Right renal pelvis (tissue), 4 donors: ENCODE data around the gene TMEM50B. TPM values are rescaled to one million over a fixed set of nuclear protein-coding genes. Genes with fewer than 3 reads are reported as not detected.
"Not testable (repeated sequence)": the region's sequence is repeated elsewhere in the genome, so short reads cannot be mapped to it uniquely, and the experiment has no call there.

ENCODE experiments used
- DNase-seq, 4 donors: peaks; one replicate each; pipeline ENCODE4 v3.0.0-alpha.2; 2013; ENCODE audit warnings: low read depth in 4 of 4, low spot score in 3 of 4, missing footprints in 1 of 4
- polyA plus RNA-seq, 4 donors: library from polyadenylated mRNA; unstranded; fragments of 120-200 nt; gene quantifications; one replicate each; pipeline ENCODE4 v1.2.1, GENCODE V29; 2013; ENCODE audit not compliant: insufficient read length in 4 of 4

Gene TMEM50B
- polyA plus RNA-seq, 4 donors = 54.8 to 70.9 (median 60.2) TPM

GRCh38 chr21:33433001-33433400 is 46.8 kb downstream of the TMEM50B start:
- DNase-seq = no peak

DNA sequence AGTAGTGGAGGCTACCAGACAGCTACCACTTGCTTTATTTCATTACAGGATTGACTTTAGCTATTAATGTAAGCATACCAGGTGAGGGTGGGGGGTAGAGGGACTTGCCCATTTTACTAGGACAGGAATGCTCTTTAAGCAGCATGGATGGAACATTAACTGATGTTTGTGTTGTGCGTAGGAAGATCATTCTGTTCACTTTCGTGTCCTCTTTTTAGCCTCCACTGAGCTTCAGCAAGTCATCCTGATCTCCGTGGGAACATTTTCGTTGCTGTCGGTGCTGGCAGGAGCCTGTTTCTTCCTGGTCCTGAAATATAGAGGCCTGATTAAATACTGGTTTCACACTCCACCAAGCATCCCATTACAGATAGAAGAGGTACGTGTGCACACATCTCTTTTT is 47.3 kb downstream of the TMEM50B start:
- no peak for DNase-seq

GRCh38 chr21:33430858-33431257 is 48.9 kb downstream of the TMEM50B start:
- no peak for DNase-seq

DNA sequence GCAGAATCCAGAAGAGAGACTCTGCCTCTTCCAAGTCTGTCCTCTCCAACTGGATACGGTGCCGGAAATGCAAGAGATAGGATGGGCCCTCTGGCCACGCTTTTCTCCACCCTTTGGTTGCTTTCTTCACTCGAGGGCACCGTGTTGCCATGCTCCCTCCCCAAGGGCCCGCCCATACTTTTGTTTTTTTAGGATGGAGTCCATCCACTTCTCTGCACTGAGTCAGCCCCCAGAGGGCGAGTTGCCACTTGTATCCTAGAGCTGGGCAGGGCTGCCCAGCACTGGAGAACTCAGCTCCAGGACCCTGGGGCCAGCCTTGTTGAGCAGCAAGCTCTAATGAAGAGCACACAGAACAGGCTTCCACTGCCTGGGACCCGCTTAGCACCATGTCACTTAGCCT is 51.1 kb downstream of the TMEM50B start:
- no peak for DNase-seq

GRCh38 chr21:33427051-33427450 is 52.7 kb downstream of the TMEM50B start:
- DNase-seq = no peak

GRCh38 chr21:33425825-33426224 is 53.9 kb downstream of the TMEM50B start:
- no peak for DNase-seq

DNA sequence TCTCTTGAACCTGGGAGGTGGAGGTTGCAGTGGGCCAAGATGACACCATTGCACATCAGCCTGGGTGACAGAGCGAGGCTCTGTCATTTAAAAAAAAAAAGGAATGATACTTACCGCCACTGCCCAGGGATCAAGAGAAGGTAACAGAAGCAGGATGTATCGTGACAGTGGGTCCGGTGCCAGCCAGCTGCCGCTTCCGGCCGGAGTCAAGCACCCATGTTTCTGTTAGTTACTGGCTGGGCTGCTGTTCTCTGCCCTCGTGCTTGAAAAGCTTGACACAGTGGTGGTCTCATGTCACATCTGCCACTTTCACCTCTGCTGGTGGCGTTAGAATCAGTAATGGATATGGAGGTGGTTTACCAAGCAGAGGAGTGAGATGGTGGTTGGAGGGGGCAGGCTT is 55.6 kb downstream of the TMEM50B start:
- DNase-seq = no peak

GRCh38 chr21:33421713-33422393 is 57.9 kb downstream of the TMEM50B start:
- no peak for DNase-seq

DNA sequence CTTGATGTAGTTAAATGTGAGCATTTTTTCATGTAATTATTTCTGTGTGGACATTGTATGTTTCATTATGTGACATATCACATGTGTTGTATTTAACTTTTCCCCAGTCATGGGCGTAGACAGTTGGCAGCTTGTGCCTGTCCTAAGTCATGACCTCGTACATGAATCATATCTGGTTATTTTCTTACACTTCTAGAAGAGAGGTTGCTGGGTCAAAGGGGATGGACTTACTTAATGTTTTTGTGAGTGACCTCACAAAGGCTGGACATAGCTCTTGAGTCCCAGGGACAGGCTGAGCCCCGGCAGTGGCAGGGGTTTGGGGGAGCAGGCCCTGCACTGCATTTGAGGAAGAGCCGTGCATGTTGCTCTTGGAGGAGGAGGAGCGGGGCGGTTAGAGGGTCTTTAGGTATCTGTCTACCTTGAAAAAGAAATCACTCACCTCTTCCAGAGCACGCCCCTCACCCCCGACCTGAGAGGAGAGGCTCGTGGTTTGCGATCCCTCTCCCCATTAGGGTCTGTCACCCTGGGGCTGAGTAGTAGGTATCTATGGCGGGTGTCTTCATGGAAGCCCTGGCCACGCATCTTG is 60.1 kb downstream of the TMEM50B start:
- DNase-seq = no peak

DNA sequence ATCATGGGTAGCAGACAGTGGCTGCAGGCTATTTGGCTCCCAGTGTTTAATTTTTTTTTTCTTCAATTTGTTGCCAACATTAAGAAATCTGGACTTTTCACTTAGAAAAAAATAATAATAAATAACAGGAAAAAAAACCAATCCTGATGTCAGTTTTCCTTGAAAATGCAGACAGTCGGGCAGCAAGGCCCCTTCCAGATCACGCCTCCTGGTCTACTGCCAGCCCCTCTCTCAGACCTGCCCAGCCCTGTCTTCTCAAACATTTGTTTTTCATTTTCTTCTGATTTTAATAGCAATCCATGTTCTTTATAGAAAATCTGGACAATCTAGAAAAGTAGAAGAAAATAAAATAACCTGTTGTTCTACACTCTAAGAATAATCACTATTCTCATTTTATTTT is 61.1 kb downstream of the TMEM50B start:
- DNase-seq = no peak

DNA sequence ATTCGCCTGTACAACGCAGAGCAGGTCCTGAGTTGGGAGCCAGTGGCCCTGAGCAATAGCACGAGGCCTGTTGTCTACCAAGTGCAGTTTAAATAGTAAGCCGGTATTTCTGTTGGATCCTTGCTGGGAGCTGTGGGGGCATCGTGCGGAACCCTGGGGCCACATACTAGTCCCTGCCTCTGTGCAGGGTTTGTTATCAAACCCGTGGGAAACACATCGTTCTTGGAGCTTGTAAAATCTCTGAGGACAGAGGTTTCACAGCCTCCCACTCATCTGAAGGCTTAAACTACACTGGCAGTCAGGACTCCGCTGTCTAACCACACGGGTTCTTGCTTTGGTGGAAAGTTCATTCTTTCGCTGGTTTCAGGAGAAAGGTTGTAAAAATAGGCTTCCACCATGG is 64.8 kb downstream of the TMEM50B start:
- DNase-seq = no peak

DNA sequence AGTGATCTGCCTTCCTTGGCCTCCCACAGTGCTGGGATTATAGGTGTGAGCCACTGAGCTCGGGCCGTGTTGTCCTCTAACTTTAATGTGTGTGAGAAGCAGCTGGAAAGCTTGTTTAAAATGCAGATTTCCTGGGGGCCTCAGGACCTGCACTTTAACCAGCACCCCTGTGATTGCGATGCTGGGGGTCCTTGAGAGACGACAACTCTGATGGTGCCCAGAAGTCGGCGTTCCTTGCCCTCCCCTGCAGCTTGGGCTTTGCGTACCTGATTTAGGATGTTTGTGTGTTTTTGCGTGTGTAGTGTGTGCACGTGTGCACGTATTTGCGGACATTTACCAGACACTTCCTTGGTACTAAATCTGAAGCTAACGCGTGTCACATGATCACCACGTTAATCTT is 65.7 kb downstream of the TMEM50B start:
- DNase-seq = no peak

DNA sequence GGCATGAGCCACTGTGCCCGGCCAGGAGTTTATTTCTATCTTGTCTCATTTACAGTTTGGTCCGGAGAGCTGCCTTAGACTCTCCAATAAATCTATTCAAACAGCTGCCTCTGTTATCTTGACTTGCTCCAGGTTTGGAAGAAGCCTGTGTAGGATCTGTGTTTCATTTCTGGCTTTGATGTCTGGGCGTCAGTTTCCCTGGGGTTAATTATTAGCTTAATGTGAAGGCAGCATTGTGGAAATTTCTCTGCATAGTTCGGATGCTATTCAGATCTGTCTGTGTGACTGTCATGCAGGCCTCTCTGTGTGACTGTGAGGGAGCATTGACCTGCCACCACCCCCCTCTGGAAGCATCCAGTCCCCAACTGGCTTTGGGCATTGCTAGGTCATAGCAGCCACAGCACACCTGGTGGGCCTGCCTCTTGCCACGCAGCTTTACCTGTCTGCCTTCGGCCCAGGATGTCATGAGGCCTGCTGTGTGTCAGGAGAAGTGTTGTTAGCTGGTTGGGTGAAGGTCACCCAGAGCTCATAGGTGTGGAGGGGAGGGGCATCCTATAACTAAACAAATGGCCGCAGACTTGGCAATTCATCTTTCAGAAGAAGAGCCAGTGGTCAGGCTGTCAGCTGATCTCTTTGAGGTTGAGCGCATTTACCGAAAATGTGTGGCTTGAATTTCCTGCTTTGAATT is 66.8 kb downstream of the TMEM50B start:
- DNase-seq = no peak

- not testable (repeated sequence) for DNase-seq
Observed at GRCh38 chr21:33412439-33412831, 67.3 kb downstream of the TMEM50B start.

- DNase-seq = no peak
Observed at GRCh38 chr21:33411949-33412430, 67.8 kb downstream of the TMEM50B start.

GRCh38 chr21:33406493-33406892 is 73.3 kb downstream of the TMEM50B start:
- DNase-seq = no peak

DNA sequence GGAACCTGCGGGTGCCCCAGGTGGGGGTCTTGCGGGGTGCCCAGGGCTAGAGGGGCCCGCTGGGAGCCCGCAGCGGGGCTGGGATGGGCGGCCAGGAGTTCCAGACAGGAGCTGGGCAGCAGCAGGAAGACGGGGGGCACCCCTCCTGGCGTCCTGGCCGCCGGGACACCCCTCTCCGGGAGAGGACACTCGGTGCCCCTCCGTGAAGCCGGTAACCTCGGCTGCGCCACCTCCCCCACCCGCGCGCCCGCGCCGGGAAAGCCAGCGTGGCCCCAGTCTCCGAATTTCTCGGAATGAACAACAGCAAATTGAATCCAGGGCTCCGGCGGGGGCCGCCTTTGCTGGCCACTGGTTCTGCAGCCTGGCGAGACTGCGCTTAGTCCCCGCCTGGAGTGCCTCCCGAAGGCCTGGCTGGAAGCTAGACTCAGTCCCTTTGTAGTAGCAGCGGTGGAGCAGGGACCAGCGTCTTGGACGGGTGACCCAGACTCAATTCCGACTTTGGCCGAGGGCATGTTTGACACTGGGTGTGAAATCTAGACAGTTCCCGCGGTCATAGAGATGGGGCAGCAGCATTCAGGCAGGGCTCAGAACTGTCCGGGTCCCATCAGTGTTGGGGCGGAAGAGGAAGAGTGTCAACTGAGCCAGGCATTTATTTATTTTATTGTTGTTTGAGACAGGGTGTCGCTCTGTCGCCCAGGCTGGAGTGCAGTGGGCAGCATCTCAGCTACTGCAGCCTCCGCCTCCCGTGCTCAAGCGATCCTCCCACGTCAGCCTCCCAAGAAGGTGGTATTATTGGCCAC is 75.8 kb downstream of the TMEM50B start:
- no peak for DNase-seq

DNA sequence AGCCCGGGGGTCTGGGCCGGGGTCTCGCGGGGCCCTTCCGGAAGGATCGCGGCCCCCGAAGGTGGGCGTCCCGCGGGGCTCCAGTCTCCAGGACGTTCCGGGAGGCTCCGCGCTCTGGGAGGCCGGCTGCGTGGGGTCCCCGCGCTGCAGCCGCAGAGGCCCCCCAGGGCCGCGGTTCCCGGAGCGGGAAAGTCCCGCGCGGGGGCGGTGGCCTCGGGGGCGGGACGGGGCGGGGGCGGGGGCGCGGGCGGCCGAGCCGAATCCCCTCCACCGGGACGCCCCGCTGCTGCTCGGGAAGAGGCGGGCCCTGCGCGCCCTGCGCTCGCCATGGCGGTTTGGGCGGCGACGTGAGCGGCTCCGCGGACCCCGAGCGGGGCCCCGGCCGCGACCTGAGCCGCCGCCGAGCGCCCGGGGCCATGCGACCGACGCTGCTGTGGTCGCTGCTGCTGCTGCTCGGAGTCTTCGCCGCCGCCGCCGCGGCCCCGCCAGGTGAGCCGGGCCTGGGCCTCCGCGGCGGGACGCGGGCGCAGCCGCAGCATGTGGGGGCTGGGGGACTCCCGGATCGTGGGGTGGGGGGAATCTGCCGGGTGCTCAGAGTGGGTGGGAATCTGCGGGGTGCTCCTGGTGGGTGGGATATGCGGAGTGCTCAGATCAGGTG is 76.5 kb downstream of the TMEM50B start, which contains the start of gene IFNGR2:
Gene IFNGR2 (plus strand): TSS at position 286 of the 658 bp plus-strand sequence. CDS start 131 bp downstream, at position 417.
- DNase-seq = no peak

GRCh38 chr21:33402001-33402979 is 77.5 kb downstream of the TMEM50B start:
- DNase-seq = no peak
